HepG2 (cell line): ENCODE results near the gene GTF2H3. TPM values are rescaled to one million over a fixed set of nuclear protein-coding genes. Genes with fewer than 3 reads are reported as not detected.
A peak's percentile ranks its signal among the peaks of the same experiment; 100 is the strongest.

ENCODE experiments used
- KLF11 ChIP-seq: IDR thresholded peaks from 2 replicates; pipeline ENCODE4 v1.6.1; 2016; ENCODE audit warnings: missing compliant biosample characterization
- NAIF1 ChIP-seq: sonication (generic); formaldehyde crosslinking; IDR thresholded peaks from 2 replicates; pipeline ENCODE4 v1.5.0; 2020; ENCODE audit warnings: mild to moderate bottlenecking, missing genetic modification reagents, borderline replicate concordance
- SP1 ChIP-seq, 2 experiments: fragments of 450-650 bp in 1 of 2; sonication (generic) in 1 of 2; formaldehyde crosslinking in 1 of 2; IDR thresholded peaks; 2 replicates each; pipeline versions ENCODE4 v1.4.0 to v1.6.1; 2016 to 2020; ENCODE audit warnings: missing genetic modification reagents in 1 of 2
- SRSF4 ChIP-seq: fragments of 200-400 bp; formaldehyde crosslinking; IDR thresholded peaks from one replicate; pipeline ENCODE4 v1.6.1; 2018; ENCODE audit warnings: mild to moderate bottlenecking, low read depth, low read length, moderate library complexity; ENCODE audit not compliant: poor library complexity, severe bottlenecking
- U2AF2 ChIP-seq: fragments of 200-400 bp; formaldehyde crosslinking; IDR thresholded peaks from 2 replicates; pipeline ENCODE4 v1.6.1; 2017; ENCODE audit warnings: low read depth, mild to moderate bottlenecking, low read length
- WIZ ChIP-seq: sonication (generic); formaldehyde crosslinking; IDR thresholded peaks from 2 replicates; pipeline ENCODE4 v1.5.1; 2020; ENCODE audit warnings: mild to moderate bottlenecking, missing genetic modification reagents
- ZBTB42 ChIP-seq: sonication (generic); formaldehyde crosslinking; IDR thresholded peaks from 2 replicates; pipeline ENCODE4 v1.5.0; 2020; ENCODE audit warnings: mild to moderate bottlenecking, missing genetic modification reagents
- ZNF260 ChIP-seq: sonication (generic); formaldehyde crosslinking; IDR thresholded peaks from 2 replicates; pipeline ENCODE4 v1.4.0; 2020; ENCODE audit warnings: missing genetic modification reagents, low read depth, mild to moderate bottlenecking, borderline replicate concordance
- ZNF7 ChIP-seq: IDR thresholded peaks from 2 replicates; pipeline ENCODE4 v1.6.1; 2016; ENCODE audit warnings: missing biosample characterization, missing genetic modification reagents
- polyA plus RNA-seq, 8 experiments: library from polyadenylated mRNA; depleted of rRNA in 3 of 8; stranded (reverse) in 7 of 8; unstranded in 1 of 8; fragments of >200 nt; fragmentation: Illumina TruSeq in 4 of 8; extraction: Trizol in 4 of 8; gene quantifications; 2 replicates each; pipeline versions ENCODE4 v1.2.1 to v1.2.3, GENCODE V29; 2011 to 2016; ENCODE audit warnings: low read depth in 4 of 8, missing spikeins in 1 of 8, mixed read lengths in 1 of 8; ENCODE audit not compliant: insufficient read depth in 1 of 8
- total RNA-seq, 5 experiments: library from RNA; depleted of rRNA; stranded (reverse); fragments of >200 nt; fragmentation: Illumina TruSeq; extraction: Trizol; gene quantifications; 2 replicates each; pipeline ENCODE4 v1.2.3, GENCODE V29; 2016; ENCODE audit warnings: low read depth in 1 of 5
- TF ChIP-seq, protein P1 (sequence below): sonication (generic); formaldehyde crosslinking; conservative IDR thresholded peaks from 2 replicates; pipeline ENCODE4 v1.8.0; 2022; ENCODE audit warnings: low read depth, missing genetic modification reagents
- TF ChIP-seq, protein P2 (sequence below): sonication (generic); formaldehyde crosslinking; IDR thresholded peaks from 2 replicates; pipeline ENCODE4 v1.5.1; 2020; ENCODE audit warnings: missing genetic modification reagents, mild to moderate bottlenecking, borderline replicate concordance
- TF ChIP-seq, protein P3 (sequence below): sonication (generic); formaldehyde crosslinking; IDR thresholded peaks from 2 replicates; pipeline ENCODE4 v1.5.1; 2020; ENCODE audit warnings: missing genetic modification reagents, mild to moderate bottlenecking, borderline replicate concordance
- TF ChIP-seq, protein P4 (sequence below): IDR thresholded peaks from 2 replicates; pipeline ENCODE4 v1.6.1; 2016; ENCODE audit warnings: missing genetic modification reagents, missing compliant biosample characterization
- TF ChIP-seq, protein P5 (sequence below): sonication (generic); formaldehyde crosslinking; IDR thresholded peaks from 2 replicates; pipeline ENCODE4 v1.4.0; 2020; ENCODE audit warnings: mild to moderate bottlenecking, missing genetic modification reagents
- TF ChIP-seq, protein P6 (sequence below): sonication (generic); formaldehyde crosslinking; IDR thresholded peaks from 2 replicates; pipeline ENCODE4 v1.5.0; 2020; ENCODE audit warnings: mild to moderate bottlenecking, missing genetic modification reagents

GTF2H3 gene
- total and polyA plus RNA-seq, 2 of the 13 experiments (the other 11 are each of a cell fraction or from before 2014, with no cell fraction given): 35.8 to 58.8 TPM

DNA sequence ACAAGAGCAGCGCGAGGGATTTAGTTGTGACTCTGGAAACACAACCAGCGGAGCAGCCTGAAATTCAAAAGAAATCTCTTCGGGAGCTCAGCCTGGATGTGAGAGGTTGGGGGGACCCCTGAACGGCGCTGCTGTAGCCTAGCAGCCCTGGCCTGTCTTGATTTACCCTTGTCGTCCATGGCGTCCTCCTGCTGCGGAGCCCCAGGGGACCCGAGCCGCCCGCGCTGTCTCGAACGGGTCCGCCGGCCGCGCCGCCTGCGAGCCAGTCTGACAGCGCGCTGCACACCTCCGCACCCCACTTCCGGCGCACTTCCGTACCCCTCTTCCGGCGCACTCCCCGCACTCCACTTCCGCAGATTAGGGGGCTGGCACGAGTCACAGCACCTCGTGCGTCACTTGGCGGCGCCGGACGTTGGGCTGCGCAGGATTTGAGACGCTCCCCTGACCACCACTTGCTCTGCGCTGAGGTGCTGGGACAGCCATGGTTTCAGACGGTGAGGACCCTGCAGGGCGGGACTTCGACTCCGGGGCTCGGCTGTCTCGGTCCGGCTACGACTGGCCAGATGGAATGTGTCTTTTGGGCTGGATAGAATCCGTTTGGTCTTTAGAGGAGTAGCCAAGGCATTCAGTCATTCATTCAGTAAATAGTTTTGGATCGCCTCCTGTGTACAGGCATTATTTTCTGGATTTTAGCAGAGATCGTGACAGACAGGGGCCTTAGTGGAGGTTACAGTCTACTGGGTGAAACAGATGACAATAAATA lies at the start of gene GTF2H3, which contains the start of gene EIF2B1 (continued):
- TF ChIP-seq, protein P1, sequence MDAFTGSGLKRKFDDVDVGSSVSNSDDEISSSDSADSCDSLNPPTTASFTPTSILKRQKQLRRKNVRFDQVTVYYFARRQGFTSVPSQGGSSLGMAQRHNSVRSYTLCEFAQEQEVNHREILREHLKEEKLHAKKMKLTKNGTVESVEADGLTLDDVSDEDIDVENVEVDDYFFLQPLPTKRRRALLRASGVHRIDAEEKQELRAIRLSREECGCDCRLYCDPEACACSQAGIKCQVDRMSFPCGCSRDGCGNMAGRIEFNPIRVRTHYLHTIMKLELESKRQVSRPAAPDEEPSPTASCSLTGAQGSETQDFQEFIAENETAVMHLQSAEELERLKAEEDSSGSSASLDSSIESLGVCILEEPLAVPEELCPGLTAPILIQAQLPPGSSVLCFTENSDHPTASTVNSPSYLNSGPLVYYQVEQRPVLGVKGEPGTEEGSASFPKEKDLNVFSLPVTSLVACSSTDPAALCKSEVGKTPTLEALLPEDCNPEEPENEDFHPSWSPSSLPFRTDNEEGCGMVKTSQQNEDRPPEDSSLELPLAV (CRISPR knock-in tag): no peak; the same call in 1 of the 2 replicates
- TF ChIP-seq ZNF260 (CRISPR knock-in tag): no peak
- no peak for TF ChIP-seq NAIF1 (CRISPR knock-in tag)
- TF ChIP-seq, protein P2, sequence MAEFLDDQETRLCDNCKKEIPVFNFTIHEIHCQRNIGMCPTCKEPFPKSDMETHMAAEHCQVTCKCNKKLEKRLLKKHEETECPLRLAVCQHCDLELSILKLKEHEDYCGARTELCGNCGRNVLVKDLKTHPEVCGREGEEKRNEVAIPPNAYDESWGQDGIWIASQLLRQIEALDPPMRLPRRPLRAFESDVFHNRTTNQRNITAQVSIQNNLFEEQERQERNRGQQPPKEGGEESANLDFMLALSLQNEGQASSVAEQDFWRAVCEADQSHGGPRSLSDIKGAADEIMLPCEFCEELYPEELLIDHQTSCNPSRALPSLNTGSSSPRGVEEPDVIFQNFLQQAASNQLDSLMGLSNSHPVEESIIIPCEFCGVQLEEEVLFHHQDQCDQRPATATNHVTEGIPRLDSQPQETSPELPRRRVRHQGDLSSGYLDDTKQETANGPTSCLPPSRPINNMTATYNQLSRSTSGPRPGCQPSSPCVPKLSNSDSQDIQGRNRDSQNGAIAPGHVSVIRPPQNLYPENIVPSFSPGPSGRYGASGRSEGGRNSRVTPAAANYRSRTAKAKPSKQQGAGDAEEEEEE (CRISPR knock-in tag): peak; percentile 82; the same call in 1 of the 2 replicates
- TF ChIP-seq, protein P3, sequence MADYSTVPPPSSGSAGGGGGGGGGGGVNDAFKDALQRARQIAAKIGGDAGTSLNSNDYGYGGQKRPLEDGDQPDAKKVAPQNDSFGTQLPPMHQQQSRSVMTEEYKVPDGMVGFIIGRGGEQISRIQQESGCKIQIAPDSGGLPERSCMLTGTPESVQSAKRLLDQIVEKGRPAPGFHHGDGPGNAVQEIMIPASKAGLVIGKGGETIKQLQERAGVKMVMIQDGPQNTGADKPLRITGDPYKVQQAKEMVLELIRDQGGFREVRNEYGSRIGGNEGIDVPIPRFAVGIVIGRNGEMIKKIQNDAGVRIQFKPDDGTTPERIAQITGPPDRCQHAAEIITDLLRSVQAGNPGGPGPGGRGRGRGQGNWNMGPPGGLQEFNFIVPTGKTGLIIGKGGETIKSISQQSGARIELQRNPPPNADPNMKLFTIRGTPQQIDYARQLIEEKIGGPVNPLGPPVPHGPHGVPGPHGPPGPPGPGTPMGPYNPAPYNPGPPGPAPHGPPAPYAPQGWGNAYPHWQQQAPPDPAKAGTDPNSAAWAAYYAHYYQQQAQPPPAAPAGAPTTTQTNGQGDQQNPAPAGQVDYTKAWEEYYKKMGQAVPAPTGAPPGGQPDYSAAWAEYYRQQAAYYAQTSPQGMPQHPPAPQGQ (CRISPR knock-in tag): no peak; the same call in 1 of the 2 replicates
- TF ChIP-seq, protein P4, sequence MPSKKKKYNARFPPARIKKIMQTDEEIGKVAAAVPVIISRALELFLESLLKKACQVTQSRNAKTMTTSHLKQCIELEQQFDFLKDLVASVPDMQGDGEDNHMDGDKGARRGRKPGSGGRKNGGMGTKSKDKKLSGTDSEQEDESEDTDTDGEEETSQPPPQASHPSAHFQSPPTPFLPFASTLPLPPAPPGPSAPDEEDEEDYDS (CRISPR knock-in tag): peak; percentile 87
- TF ChIP-seq KLF11: peak; percentile 18; the same call in 1 of the 2 replicates
- TF ChIP-seq, protein P5, sequence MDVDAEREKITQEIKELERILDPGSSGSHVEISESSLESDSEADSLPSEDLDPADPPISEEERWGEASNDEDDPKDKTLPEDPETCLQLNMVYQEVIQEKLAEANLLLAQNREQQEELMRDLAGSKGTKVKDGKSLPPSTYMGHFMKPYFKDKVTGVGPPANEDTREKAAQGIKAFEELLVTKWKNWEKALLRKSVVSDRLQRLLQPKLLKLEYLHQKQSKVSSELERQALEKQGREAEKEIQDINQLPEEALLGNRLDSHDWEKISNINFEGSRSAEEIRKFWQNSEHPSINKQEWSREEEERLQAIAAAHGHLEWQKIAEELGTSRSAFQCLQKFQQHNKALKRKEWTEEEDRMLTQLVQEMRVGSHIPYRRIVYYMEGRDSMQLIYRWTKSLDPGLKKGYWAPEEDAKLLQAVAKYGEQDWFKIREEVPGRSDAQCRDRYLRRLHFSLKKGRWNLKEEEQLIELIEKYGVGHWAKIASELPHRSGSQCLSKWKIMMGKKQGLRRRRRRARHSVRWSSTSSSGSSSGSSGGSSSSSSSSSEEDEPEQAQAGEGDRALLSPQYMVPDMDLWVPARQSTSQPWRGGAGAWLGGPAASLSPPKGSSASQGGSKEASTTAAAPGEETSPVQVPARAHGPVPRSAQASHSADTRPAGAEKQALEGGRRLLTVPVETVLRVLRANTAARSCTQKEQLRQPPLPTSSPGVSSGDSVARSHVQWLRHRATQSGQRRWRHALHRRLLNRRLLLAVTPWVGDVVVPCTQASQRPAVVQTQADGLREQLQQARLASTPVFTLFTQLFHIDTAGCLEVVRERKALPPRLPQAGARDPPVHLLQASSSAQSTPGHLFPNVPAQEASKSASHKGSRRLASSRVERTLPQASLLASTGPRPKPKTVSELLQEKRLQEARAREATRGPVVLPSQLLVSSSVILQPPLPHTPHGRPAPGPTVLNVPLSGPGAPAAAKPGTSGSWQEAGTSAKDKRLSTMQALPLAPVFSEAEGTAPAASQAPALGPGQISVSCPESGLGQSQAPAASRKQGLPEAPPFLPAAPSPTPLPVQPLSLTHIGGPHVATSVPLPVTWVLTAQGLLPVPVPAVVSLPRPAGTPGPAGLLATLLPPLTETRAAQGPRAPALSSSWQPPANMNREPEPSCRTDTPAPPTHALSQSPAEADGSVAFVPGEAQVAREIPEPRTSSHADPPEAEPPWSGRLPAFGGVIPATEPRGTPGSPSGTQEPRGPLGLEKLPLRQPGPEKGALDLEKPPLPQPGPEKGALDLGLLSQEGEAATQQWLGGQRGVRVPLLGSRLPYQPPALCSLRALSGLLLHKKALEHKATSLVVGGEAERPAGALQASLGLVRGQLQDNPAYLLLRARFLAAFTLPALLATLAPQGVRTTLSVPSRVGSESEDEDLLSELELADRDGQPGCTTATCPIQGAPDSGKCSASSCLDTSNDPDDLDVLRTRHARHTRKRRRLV: peak; percentile 67; the same call in 1 of the 2 replicates
- no peak for TF ChIP-seq SP1 (IDR thresholded peaks at IDR 0.05)
- peak; percentile 89 for TF ChIP-seq SP1 (CRISPR knock-in tag; IDR thresholded peaks at IDR 0.05)
- peak; percentile 41; the same call in 1 of the 2 replicates for TF ChIP-seq WIZ (CRISPR knock-in tag)
- TF ChIP-seq ZNF7 (CRISPR knock-in tag): no peak
- TF ChIP-seq, protein P6, sequence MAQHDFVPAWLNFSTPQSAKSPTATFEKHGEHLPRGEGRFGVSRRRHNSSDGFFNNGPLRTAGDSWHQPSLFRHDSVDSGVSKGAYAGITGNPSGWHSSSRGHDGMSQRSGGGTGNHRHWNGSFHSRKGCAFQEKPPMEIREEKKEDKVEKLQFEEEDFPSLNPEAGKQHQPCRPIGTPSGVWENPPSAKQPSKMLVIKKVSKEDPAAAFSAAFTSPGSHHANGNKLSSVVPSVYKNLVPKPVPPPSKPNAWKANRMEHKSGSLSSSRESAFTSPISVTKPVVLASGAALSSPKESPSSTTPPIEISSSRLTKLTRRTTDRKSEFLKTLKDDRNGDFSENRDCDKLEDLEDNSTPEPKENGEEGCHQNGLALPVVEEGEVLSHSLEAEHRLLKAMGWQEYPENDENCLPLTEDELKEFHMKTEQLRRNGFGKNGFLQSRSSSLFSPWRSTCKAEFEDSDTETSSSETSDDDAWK: no peak
- TF ChIP-seq ZBTB42 (CRISPR knock-in tag): peak; percentile 53; the same call in 1 of the 2 replicates
- TF ChIP-seq SRSF4: no peak
- TF ChIP-seq U2AF2: no peak
